ENCODE measurements around the gene SPO11. TPM values are rescaled to one million over a fixed set of nuclear protein-coding genes. Genes with fewer than 3 reads are reported as not detected.

SPO11 gene
- total RNA-seq, 1 experiment from 2014 or later = not detected

GRCh38 chr20:57369596-57369995 is 40.0 kb downstream of the SPO11 start:
- no peaks in the 10 kb centered on the region for H3K9me3 Mint-ChIP-seq
- H4K20me1 ChIP-seq (ENCODE audit: control insufficient read depth, insufficient read depth, insufficient read length) = no peaks in the 10 kb centered on the region
- H3K27me3 ChIP-seq (ENCODE audit: insufficient read depth, low read length) = no peaks in the 10 kb centered on the region
- no peak for TF ChIP-seq CTCF (conservative IDR thresholded peaks at IDR 0.05)
- H3K27ac ChIP-seq (ENCODE audit: insufficient read length, low read depth, low read length) = no peak overlapping the region
- H3K56ac ChIP-seq (ENCODE audit: insufficient read length, low read depth, low read length) = no peak overlapping the region
- H2BK5ac ChIP-seq (ENCODE audit: insufficient read length, low read length) = no peak overlapping the region
- peaks cover 53 to 95% (median 91%) of the 10 kb centered on the region in 3 experiments for H3K36me3 Mint-ChIP-seq (ENCODE audit: insufficient read depth in 1 of 3, low read depth in 3 of 3)
- no peak overlapping the region for H2BK15ac ChIP-seq (ENCODE audit: low read depth, low read length)
- DNase-seq = no peak
- H3K4ac ChIP-seq (ENCODE audit: low read depth, low read length) = no peak overlapping the region
- no peaks in the 10 kb centered on the region for H3K27me3 Mint-ChIP-seq (ENCODE audit: low read depth)
- no peak overlapping the region for H4K5ac ChIP-seq (ENCODE audit: insufficient read length, low read depth, low read length)
- no peaks in the 10 kb centered on the region for H3K23me2 ChIP-seq (ENCODE audit: insufficient read length, low read depth, low read length, poor library complexity, severe bottlenecking)
- no peak overlapping the region for H2BK120ac ChIP-seq (ENCODE audit: low read depth, low read length, poor library complexity, severe bottlenecking)
- H3K4me1 Mint-ChIP-seq = peaks cover 6 to 7% of the 10 kb centered on the region in 2 experiments
- H3K14ac ChIP-seq (ENCODE audit: insufficient read depth, low read length) = no peak overlapping the region
- no peak overlapping the region for H4K8ac ChIP-seq (replicated peaks; ENCODE audit: insufficient read length, low read depth, low read length)
- no CpG with 5 or more reads among the region's 3 CpGs for WGBS (ENCODE audit: extremely low coverage, insufficient read length, low lambda C conversion rate)
- H3T11ph ChIP-seq (ENCODE audit: low read length) = no peak overlapping the region
- H2AFZ ChIP-seq (ENCODE audit: low read length) = no peak overlapping the region
- H3K4me3 Mint-ChIP-seq = no peak overlapping the region
- no peaks in the 10 kb centered on the region for H3K9me3 ChIP-seq (ENCODE audit: control insufficient read depth, low read depth, low read length)
- H2AK5ac ChIP-seq (ENCODE audit: insufficient read length, low read length) = no peak overlapping the region
- no peak overlapping the region for H2BK20ac ChIP-seq (ENCODE audit: low read depth, low read length, poor library complexity, severe bottlenecking)
- no peak overlapping the region for H2BK12ac ChIP-seq (ENCODE audit: insufficient read length, low read depth, low read length)
- no peak overlapping the region for H3K9ac ChIP-seq (ENCODE audit: extremely low read depth, insufficient read length, low read length)
- H4K91ac ChIP-seq (ENCODE audit: insufficient read length, low read depth, low read length) = no peak overlapping the region
- H3K79me1 ChIP-seq (ENCODE audit: insufficient read depth, low read depth, low read length, poor library complexity, severe bottlenecking) = no peaks in the 10 kb centered on the region
- H3K27ac Mint-ChIP-seq = peak overlapping the region in 1 of 3 experiments; percentile 77; a peak in 1 of 7 replicates
- H3K79me2 ChIP-seq (ENCODE audit: insufficient read depth, low read length) = no peaks in the 10 kb centered on the region
- H3K23ac ChIP-seq (ENCODE audit: insufficient read length, low read depth, low read length) = no peak overlapping the region
- no peak overlapping the region for H3K4me2 ChIP-seq (ENCODE audit: insufficient read depth, insufficient read length, low read length)
- H3K4me1 ChIP-seq (ENCODE audit: insufficient read depth, low read length) = no peaks in the 10 kb centered on the region
- no peak overlapping the region for H3K18ac ChIP-seq (ENCODE audit: insufficient read length, low read depth, low read length)

All from H9 (cell line).